ENCODE measurements around the gene TSSC4.

Gene TSSC4

DNA sequence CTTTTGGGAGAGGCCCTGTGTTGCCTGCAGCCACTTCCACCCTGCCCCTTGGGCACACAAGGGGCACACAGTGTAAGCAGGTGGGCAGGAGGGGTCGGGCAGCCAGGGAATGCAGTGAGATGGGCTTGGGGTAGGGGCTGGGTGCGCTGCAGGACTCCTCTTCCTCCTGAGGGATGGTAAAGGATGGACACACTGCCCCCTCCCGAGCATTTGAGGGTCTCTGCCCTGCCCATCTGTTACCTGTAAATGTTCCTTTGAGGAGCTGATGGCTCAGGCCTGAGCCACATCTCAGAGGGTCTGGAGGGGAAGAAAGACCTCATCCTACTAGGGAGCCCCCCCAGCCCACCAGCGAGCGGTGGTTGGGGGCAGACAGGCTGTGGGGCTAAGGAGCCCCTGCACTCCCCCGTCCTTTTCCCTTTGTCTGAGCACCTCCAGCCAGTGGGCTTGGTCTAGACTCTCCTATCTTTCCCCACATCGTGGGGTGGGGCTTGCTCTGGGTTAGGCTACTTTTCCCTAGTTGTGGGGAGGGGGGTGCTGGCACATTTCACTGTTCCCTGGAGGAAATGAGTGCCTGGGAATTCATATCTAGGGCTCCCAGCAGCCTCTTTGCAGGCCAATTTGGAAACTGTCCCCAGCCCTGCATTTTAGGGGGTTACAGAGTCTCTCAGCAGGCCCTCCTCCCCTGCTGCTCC is 1.7 kb upstream of the TSSC4 start:
- no peak for DNase-seq

DNA sequence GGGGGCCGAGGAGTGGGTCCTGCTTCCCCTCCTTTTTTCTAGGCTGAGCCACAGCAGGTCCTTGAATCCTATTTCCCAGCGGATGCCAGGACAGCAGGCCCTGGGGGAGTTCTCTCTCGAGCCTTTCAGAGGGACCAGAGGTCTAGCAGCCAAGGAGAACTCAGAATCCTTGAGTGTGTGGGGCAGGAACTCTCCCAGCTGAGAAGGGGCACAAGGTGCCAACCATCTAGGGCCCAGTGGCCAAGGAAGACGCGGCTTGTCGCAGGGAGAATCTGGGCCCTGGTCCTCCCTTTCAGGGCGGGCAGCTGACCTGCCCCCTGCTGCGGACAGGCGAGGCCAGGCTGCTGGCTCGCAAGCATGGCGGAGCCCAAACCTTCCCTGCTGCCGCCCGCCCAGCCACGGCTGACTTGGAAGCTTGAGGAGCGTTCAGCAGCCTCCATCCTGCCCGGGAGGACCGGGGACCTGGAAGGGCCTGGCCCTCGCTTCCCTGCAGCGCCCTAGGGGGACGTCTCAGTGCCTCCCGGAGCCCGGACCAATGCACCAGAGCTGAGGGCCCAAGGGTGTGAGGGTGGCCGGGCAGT is 972 bp upstream of the TSSC4 start:
- DNase-seq: peak in 7 of 56 donors; percentile 47 to 75 (median 58)

DNA sequence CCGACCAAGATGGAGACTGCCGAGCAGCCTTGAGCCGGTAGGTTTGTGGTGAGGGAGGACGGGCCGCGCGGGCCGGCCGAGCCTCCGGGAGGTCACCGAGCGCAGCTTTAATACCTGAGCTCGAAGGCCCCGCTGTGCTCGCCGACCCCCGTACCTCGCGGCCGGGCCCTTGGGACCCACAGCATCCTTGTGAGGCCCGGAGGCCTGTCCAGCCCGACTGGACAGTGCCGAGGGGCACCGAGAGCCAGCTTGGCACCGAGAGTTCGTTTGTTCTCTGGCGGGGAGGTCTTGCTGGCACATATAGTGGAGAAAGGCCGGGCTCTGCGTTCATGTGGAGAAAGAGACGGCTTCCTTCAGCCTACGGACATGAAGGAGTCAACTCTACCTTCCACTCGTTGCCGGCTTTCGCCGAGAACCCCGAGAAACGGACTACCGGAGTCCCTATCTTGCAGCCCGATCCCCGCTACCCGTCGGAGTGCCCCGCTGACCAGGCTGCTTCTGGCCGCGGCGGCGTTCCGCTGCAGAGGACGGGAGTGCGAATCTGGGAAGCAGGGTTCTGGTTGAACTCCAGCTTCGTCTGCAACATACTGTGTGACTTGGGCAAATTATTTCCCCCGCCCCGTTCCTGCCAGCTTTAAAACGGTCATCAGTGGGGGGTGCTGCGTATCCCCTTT is 349 bp downstream of the TSSC4 start:
- DNase-seq: peak in 1 of 56 donors; percentile 71

DNA sequence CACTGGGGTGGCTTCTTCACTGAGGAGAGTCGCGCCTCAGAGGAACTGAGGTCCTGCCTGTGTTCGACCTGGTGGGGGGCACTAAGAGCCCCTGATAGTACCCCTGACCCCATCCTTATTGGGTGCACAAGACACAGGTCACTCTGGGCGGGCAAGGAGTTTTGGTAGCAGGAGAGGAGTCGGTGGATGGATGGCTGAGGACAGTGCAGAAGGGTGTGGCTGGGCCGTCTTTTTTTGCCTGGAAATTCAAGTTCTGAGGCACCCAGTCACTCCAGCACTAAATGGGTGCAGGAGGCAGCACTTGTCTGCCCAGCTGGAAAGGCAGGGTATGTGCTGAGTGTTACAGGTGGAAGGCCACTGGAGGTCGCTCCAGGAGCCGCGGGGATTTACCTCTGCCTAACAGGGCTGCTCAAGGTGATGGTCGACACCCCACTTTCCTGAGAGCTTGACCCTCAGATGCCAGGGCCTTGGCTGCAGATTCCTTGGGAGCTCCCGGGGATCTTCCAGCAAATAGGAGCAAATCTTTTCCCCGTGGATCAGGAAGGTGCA is 960 bp downstream of the TSSC4 start:
- no peak for DNase-seq

DNA sequence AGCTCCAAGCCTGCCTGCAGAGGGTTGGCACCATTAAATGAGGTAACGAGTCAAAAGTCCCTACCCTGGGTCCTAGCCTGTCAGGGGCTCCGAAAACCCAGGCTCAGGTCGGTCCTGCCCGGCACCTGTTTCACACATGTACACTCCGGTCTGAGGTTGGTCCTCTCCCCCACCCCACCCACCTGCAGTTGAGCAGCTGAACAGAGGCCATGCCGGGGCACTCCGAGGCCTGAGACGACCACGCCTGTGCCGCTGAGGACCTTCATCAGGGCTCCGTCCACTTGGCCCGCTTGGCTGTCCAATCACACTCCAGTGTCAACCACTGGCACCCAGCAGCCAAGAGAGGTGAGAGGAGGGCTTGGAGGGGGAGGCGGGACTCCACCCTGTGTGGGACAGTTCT is 1.6 kb downstream of the TSSC4 start:
- DNase-seq: no peak

DNA sequence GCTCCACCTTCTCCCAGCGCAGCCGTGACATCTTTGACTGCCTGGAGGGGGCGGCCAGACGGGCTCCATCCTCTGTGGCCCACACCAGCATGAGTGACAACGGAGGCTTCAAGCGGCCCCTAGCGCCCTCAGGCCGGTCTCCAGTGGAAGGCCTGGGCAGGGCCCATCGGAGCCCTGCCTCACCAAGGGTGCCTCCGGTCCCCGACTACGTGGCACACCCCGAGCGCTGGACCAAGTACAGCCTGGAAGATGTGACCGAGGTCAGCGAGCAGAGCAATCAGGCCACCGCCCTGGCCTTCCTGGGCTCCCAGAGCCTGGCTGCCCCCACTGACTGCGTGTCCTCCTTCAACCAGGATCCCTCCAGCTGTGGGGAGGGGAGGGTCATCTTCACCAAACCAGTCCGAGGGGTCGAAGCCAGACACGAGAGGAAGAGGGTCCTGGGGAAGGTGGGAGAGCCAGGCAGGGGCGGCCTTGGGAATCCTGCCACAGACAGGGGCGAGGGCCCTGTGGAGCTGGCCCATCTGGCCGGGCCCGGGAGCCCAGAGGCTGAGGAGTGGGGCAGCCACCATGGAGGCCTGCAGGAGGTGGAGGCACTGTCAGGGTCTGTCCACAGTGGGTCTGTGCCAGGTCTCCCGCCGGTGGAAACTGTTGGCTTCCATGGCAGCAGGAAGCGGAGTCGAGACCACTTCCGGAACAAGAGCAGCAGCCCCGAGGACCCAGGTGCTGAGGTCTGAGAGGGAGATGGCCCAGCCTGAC is 2.5 kb downstream of the TSSC4 start:
- DNase-seq: no peak

DNA sequence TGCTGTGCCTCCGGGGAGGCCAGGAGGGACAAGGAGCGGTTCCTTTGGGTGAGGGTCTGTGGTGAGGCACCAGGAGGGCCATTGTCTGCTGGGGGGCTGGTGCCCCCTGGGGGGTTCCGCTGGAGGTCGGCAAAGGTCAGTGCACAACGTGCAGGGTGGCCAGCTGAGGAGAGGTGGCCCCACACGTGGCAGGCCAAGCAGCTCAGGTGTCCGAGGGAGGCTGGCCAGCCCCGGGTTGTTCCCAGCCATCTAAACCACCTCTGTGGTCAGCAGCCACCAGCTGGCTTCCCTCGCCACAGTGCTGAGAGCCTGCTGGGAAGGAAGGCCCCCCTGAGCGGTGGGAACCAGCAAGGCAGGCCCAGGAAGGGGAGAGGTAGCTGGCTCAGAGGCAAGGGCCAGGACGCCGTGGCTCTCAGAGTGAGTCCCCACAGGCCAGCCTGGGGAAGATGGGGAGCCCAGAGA is 4.2 kb downstream of the TSSC4 start:
- no peak for DNase-seq

DNA sequence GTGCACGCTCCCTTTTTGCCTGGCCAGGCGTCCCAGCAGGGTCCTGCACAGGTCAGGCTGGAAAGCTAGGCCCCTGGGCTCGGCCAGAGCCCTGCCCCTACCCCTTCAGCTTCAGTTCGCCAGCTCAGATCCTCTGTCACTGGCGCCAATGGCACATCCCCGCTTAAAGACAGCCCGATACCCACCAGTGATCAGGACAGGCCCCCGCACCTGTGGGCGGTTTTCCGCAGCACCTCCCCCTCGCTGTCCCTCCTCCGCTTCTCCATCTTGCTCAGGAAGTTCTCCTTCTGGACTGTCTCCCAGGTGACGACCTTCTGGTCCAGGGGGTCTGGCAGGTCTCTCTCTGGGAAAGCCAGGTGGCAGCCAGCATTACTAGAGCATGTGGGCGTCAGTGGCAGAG is 5.9 kb downstream of the TSSC4 start:
- DNase-seq: no peak

DNA sequence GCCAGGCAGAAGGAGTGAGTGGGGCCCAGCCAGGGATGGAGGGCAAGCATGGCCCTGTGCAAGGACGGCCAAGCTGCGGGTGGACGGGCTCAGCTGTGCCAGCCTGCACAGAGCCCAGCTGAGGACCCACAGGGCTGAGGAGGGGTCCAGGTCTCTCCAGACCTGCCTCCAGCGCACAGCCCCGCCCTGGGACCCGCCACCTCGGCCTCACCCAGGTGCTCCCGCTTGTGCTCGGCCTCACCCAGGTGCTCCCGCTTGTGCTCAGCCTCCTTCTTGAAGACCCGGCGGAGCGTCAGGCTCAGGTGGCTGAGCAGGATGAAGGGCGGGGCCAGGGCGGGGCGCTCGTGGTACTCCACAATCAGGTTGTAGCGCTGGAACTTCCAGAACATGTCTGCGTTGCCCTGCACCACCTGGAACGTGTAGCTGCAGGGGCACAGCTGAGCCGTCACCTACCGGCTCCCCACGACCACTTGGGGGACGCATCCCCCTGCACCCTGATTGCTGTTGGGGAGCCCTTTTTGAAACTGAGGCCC is 6.4 kb downstream of the TSSC4 start:
- DNase-seq: no peak

DNA sequence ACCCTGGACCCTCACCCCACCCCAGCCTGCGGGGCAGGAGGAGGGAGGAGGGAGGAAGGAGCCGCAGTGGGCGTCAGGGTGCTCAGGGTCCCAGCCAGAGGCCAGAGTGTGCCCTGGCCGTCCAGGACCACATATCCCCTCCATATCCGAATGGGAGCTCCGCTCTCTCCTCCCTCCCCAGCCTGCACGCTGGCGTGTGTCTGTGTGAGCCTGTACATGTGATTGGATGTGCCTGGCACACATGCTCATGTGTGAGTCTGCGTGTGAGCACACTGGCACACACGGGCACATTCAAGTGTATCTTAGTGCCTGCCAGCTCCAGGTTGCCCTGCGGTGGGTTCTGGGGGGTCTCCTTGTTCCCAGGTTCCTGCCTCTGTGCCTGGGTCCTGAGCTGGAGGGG is 8.1 kb downstream of the TSSC4 start:
- no peak for DNase-seq

DNA sequence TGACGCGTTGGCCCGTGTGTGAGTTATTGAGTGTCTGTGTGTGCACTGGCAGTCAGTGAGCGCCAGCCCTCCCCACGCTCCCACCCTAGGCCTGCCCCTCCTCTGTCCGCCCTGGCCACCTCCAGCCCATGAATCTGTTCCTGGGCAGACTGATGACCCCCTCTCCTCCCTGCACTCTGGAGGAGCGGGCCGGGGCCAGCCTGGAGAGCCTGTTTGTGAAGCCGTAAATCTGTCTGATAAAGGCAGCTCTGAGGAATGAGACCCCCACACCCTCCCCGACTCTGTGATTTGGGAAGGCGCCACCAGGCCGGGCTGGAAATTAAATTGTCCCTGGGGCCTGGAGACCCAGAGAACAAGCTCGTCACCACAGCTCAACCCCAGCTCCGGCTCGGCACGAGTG is 8.6 kb downstream of the TSSC4 start:
- no peak for DNase-seq

DNA sequence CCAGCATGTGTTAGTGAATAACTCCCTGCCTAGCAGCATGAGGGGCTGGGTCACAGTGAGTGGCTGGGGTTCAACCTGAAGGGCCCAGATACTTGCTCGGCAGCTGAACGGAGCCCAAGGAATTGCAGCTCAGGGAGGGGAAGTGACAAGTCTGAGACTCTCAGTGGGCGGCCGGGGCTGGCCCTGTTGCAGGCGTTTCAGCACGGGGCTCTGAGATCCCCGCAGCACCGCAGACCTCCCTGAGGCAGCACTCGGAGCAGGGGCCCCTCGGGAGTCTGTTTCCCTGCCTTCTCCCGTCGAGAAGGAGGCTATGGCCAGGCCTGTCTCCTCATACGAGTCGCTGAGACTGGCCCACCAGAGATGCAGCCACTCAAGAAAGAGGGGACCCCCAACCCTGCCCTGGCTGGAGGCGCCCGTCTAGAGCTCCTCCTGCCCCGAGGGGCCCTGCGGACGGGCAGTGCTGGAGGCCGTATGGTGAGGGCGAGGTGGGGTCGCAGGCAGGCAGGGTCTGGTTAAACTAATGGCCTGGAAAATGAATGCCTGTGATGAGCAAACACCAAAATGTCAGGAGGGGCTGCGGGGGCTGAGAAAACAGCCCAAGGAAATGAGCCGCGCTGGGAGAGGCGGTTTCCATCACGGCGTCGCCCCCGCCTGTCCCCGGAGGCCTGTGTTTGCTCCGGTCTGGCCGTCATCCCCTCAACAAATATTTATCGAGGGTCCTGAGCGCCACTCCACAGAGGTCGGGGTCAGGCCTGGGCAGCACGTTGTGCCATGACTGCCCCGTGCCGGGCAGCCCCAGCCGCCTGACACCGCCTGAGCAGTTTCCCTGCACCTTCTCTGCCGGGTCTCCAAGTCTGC is 9.3 kb downstream of the TSSC4 start:
- no peak for DNase-seq

DNA sequence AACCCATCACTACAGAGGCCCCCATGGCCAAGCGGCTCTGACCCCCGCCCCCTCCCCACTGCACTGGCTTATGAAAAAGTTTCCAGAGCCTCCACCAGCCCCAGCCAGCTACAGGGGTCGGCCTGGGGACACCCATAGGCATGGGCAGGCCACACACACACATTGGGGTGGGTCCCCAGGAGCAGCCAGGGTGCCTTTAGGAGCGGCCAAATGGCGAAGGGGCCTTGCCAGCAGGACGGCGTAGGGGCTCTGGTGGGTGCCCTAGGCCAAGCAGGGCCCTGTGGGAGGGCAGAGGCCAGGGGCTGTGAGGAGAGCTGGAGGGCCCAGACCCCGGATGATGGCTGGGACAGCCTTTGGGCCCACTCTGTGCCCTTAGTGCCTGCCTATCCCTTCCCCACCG is 10.1 kb downstream of the TSSC4 start:
- DNase-seq: no peak

DNA sequence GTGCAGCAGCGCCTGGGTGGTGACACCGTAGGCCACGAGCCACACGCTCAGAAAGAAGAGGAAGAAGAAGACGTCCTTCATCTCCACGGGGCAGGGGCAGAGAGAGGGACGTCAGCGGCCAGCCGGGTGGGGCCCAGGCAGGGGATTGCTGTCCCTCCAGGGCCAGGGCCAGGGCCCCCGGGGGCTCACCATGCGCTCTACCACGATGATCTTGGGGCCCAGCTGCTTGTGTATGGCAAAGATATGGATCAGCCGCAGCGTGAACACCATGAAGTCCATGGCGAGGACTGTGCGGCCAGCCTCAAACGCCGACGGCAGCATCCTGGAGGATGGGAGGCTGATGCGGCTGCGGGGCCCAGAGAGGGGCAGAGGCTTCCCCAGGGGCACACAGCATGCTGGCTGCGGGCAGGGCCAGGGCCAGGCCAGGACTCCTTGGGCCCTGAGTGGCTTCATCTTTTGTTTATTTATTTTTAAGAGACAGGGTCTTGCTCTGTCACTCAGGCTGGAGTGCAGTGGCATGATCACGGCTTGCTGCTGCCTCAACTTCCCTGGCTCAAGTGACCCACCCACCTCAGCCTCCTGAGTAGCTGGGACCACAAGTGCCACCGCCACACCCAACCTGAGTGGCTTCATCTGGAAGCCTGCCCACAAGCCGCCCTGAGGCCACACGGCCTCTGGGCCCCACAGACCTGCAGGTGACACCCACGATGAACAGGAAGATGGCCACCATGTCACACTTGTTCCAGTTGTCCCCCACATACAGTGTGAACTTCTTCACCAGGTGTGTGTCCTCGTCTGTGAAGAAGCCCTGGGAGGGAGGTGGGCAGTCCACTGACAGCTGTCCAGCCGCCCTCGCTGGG is 11.1 kb downstream of the TSSC4 start:
- no peak for DNase-seq

DNA sequence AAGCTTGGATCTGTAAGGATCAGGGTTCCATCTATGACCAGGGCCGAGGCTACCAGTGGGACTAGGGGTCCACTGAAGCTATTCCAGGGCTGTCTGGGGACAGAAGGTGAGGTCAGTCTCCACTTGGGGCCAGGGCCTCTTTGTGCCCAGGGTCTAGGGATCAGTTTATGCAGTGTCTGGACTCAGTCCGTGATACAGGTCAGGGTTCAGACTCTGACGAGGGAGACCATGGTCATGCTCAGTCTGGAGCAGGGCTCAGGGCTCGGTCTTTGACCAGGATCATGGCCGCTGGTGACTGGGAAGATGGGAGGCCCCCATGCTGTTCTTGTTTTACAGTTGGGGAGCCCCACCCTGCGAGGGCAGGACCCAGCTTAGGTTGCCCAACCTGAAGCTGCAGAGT is 11.8 kb downstream of the TSSC4 start:
- DNase-seq: no peak

DNA sequence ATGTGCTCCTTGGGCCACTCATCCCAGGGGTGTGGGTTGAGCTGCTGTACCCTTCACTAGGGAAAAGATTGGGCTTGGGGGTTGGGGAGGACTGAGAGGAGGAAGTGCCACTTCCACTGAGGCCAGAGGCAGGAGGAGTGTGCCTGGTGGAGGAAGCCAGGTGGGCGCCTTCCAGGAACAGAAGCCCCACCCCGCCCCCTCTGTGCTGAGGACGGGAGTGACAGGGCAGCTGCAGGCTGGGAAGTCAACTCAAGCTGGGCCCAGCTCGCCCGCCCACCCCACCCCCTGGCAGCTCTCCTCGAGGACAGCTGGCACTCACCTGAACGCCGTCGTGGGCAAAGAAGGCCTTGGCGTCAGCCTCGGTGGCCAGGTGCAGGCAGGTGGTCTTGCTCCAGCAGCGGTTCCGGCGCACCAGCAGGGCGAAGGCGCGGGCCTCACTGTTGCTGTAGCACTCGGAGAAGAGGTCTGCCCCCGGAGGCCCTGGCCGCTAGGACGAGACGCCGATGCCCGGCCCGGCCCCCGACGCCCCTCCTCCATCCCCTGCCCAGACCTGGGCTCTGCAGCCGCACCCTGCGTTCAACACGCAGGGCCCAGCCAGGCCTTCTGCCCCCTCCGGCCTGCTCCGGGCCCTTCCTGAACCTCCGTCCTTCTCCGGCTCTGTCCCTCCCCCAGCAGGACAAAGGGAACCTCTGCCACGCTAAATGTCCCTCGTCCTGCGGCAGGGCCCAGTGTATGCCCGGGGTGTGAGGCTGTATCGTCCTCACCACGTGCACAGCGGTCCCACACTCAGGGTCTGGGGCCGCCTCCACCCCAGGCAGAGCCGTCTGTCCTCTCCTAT is 13.4 kb downstream of the TSSC4 start:
- DNase-seq: no peak

DNA sequence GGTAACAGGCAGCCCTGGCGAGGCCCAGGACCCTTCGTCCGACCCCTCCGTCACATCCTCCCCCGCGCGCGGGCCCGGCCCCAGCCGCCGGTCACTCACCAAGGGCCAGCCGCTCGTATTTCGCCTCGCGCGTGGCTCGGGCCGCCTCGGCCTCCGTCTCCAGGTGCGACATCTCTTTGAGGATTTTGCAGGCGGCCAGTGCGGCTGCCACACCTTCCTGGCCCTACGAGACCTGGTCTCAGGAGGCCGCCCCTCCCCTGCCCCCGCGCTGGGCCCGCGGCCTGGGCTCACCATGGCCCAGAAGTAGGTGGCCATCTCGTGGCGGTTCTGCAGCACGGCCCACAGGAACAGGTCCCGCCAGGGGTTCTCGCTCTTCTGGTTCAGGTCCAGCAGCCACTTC is 14.1 kb downstream of the TSSC4 start:
- no peak for DNase-seq

DNA sequence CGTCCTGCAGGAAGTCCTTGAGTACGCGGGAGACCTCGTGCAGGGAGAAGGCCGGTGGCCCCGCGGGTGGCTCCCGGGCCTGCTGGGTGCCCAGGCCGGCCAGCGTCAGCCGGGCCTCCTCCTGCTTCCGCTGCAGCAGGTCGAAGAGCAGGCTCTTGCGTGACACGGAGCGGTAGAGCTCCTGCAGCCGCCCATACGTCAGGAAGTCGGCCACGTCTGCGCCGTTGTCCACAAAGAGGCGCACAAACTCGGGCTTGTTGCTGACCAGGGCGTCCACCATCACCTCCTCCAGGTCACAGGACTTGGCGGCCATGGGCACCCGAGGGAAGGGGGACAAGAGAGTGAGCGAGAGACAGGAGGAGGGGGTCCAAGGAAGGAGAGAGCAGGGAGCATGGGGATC is 14.6 kb downstream of the TSSC4 start:
- no peak for DNase-seq
